H1 (cell line): ENCODE results near the gene RNF186. TPM values are rescaled to one million over a fixed set of nuclear protein-coding genes. Genes with fewer than 3 reads are reported as not detected.
A peak's percentile ranks its signal among the peaks of the same experiment; 100 is the strongest.

Source experiments
- CTCF ChIA-PET: fragments of 300-600 bp; sonication (Branson Sonifier 250); formaldehyde crosslinking; loops from one replicate; lab custom pipeline; 2021; ENCODE audit not compliant: partially characterized antibody; lab: Charles Lee
- POLR2A ChIA-PET: fragments of 300-600 bp; sonication (Branson Sonifier 250); formaldehyde crosslinking; loops from one replicate; lab custom pipeline; 2021; ENCODE audit warnings: inconsistent platforms; ENCODE audit not compliant: partially characterized antibody; lab: Charles Lee
- DNase-seq, 2 experiments: peaks; one replicate each; pipeline versions ENCODE4 v3.0.0 to v3.0.0-alpha.2; 2010 to 2022; ENCODE audit warnings: low spot score in 2 of 2, low read depth in 1 of 2, mixed read lengths in 1 of 2
- FAIRE-seq: peaks from 2 replicates; lab custom pipeline; 2011; peaks lifted over from hg19 to GRCh38; lab: Jason Lieb, UNC
- H2AFZ ChIP-seq: 2 replicates; pipeline ENCODE4 v1.8.1; 2012; ENCODE audit warnings: low read length, inconsistent platforms
- H2AK5ac ChIP-seq: 2 replicates; pipeline ENCODE4 v1.6.1; 2013; ENCODE audit warnings: low read depth, low read length
- H2BK120ac ChIP-seq: replicated peaks from 2 replicates; pipeline ENCODE3; 2013; ENCODE audit warnings: low read depth, low read length, inconsistent platforms
- H2BK12ac ChIP-seq: 2 replicates; pipeline ENCODE4 v1.6.1; 2013; ENCODE audit warnings: low read depth, low read length
- H2BK15ac ChIP-seq: 2 replicates; pipeline ENCODE4 v1.6.1; 2013; ENCODE audit warnings: low read length
- H2BK20ac ChIP-seq: 2 replicates; pipeline ENCODE4 v1.6.1; 2013; ENCODE audit warnings: low read length
- H2BK5ac ChIP-seq: 2 replicates; pipeline ENCODE4 v1.6.1; 2013; ENCODE audit warnings: low read depth, low read length
- H3K14ac ChIP-seq: 2 replicates; pipeline ENCODE4 v1.6.1; 2013; ENCODE audit warnings: inconsistent platforms; ENCODE audit not compliant: insufficient read length
- H3K18ac ChIP-seq: 2 replicates; pipeline ENCODE4 v1.6.1; 2013; ENCODE audit warnings: low read length; ENCODE audit errors: extremely low read depth
- H3K23ac ChIP-seq: 2 replicates; pipeline ENCODE4 v1.6.1; 2013; ENCODE audit warnings: inconsistent platforms; ENCODE audit not compliant: insufficient read length
- H3K23me2 ChIP-seq: 2 replicates; pipeline ENCODE4 v1.6.1; 2013; ENCODE audit warnings: low read depth, low read length
- H3K27ac ChIP-seq: 2 replicates; pipeline ENCODE4 v1.6.1; 2011; ENCODE audit warnings: low read depth, low read length, inconsistent platforms
- H3K27me3 ChIP-seq, 4 experiments: replicated peaks in 1 of 4; 1 replicate in 1 of 4; 2 replicates in 3 of 4; pipeline versions ENCODE4 v1.6.1 to v1.8.1; 2011 to 2013; ENCODE audit warnings: low read length in 3 of 4, mild to moderate bottlenecking in 3 of 4, inconsistent platforms in 2 of 4, mixed read lengths in 2 of 4, moderate library complexity in 1 of 4; ENCODE audit not compliant: control insufficient read depth in 3 of 4, insufficient read depth in 3 of 4; ENCODE audit errors: extremely low read depth in 1 of 4
- H3K36me3 ChIP-seq, 4 experiments: 2 replicates each; pipeline versions ENCODE4 v1.6.1 to v1.8.1; 2011 to 2013; ENCODE audit warnings: mild to moderate bottlenecking in 4 of 4, low read length in 3 of 4, moderate library complexity in 2 of 4, control low read depth in 1 of 4, inconsistent platforms in 1 of 4; ENCODE audit not compliant: insufficient read depth in 4 of 4, control insufficient read depth in 2 of 4
- H3K4ac ChIP-seq: replicated peaks from 2 replicates; pipeline ENCODE3; 2013; ENCODE audit warnings: low read length, low read depth, mixed read lengths, inconsistent platforms; ENCODE audit not compliant: insufficient read length
- H3K4me1 ChIP-seq, 4 experiments: replicated peaks in 1 of 4; 1 replicate in 1 of 4; 2 replicates in 3 of 4; pipeline versions ENCODE4 v1.6.1 to v1.8.1; 2011 to 2013; ENCODE audit warnings: low read length in 3 of 4, inconsistent platforms in 2 of 4, mixed read lengths in 1 of 4; ENCODE audit not compliant: insufficient read depth in 4 of 4, control insufficient read depth in 3 of 4
- H3K4me2 ChIP-seq, 2 experiments: 2 replicates each; pipeline versions ENCODE4 v1.6.1 to v1.8.1; 2011 to 2013; ENCODE audit warnings: low read depth in 2 of 2, low read length in 2 of 2, control low read depth in 1 of 2, inconsistent platforms in 1 of 2, mild to moderate bottlenecking in 1 of 2; ENCODE audit not compliant: insufficient read depth in 1 of 2
- H3K4me3 ChIP-seq, 4 experiments: fragments of 200-600, 300-600 bp in 1 of 4; sonication (generic), shearing (Covaris generic), sonication (Bioruptor Twin) in 1 of 4; 2 replicates each; pipeline versions ENCODE4 v1.5.1 to v1.8.1; 2011 to 2016; ENCODE audit warnings: low read length in 4 of 4, low read depth in 3 of 4, control low read depth in 2 of 4, inconsistent platforms in 2 of 4, mild to moderate bottlenecking in 2 of 4, mixed read lengths in 1 of 4, moderate library complexity in 1 of 4; ENCODE audit not compliant: insufficient read depth in 2 of 4; ENCODE audit errors: extremely low read depth in 1 of 4
- H3K56ac ChIP-seq: replicated peaks from 2 replicates; pipeline ENCODE3; 2013; ENCODE audit warnings: low read depth, mild to moderate bottlenecking, mixed read lengths, low read length, inconsistent platforms; ENCODE audit not compliant: insufficient read length
- H3K79me1 ChIP-seq: 2 replicates; pipeline ENCODE4 v1.6.1; 2013; ENCODE audit warnings: low read depth, low read length, control low read depth
- H3K79me2 ChIP-seq, 2 experiments: 2 replicates each; pipeline versions ENCODE4 v1.6.1 to v1.8.1; 2012 to 2013; ENCODE audit warnings: low read length in 2 of 2, mild to moderate bottlenecking in 2 of 2, inconsistent platforms in 1 of 2; ENCODE audit not compliant: insufficient read depth in 2 of 2, control insufficient read depth in 1 of 2
- H3K9ac ChIP-seq, 4 experiments: replicated peaks in 1 of 4; 1 replicate in 1 of 4; 2 replicates in 3 of 4; pipeline versions ENCODE4 v1.6.1 to v1.8.1; 2011 to 2013; ENCODE audit warnings: low read depth in 3 of 4, low read length in 3 of 4, control low read depth in 2 of 4, mild to moderate bottlenecking in 2 of 4, moderate library complexity in 2 of 4, inconsistent platforms in 1 of 4; ENCODE audit errors: extremely low read depth in 1 of 4
- H3K9me3 ChIP-seq, 2 experiments: 2 replicates each; pipeline versions ENCODE4 v1.6.1 to v1.8.1; 2012 to 2013; ENCODE audit warnings: mild to moderate bottlenecking in 2 of 2, moderate library complexity in 2 of 2, control low read depth in 1 of 2, inconsistent platforms in 1 of 2, low read depth in 1 of 2, low read length in 1 of 2, mixed read lengths in 1 of 2; ENCODE audit not compliant: insufficient read depth in 2 of 2
- H4K20me1 ChIP-seq, 2 experiments: replicated peaks in 1 of 2; 2 replicates each; pipeline versions ENCODE3 to v1.8.1; 2011 to 2013; ENCODE audit warnings: inconsistent platforms in 2 of 2, low read length in 2 of 2, mild to moderate bottlenecking in 1 of 2; ENCODE audit not compliant: insufficient read depth in 2 of 2, control insufficient read depth in 1 of 2
- H4K5ac ChIP-seq: 2 replicates; pipeline ENCODE4 v1.6.1; 2013; ENCODE audit warnings: low read length, low read depth, mixed read lengths, inconsistent platforms; ENCODE audit not compliant: insufficient read length
- H4K8ac ChIP-seq: 2 replicates; pipeline ENCODE4 v1.8.0; 2013; ENCODE audit warnings: mild to moderate bottlenecking, moderate library complexity, low read length, inconsistent platforms; ENCODE audit not compliant: insufficient read depth; ENCODE audit errors: extremely low read depth
- H4K91ac ChIP-seq: replicated peaks from 2 replicates; pipeline ENCODE3; 2013; ENCODE audit warnings: low read length, mixed read lengths, inconsistent platforms; ENCODE audit not compliant: insufficient read length
- CBX5 ChIP-seq: fragments of 300-800, 300-1000 bp; sonication (generic); IDR thresholded peaks from 2 replicates; pipeline ENCODE4 v1.7.1; 2016; ENCODE audit warnings: antibody characterized with exemption, low read length, low read depth
- GABPA ChIP-seq: IDR thresholded peaks from 2 replicates; pipeline ENCODE4 v1.6.1; 2011; ENCODE audit warnings: mild to moderate bottlenecking, low read length, moderate library complexity, borderline replicate concordance; ENCODE audit not compliant: insufficient read depth
- HDAC6 ChIP-seq: IDR thresholded peaks from one replicate; pipeline ENCODE4 v1.7.1; 2012; ENCODE audit warnings: low read depth, mild to moderate bottlenecking, inconsistent platforms, low read length, moderate library complexity
- NANOG ChIP-seq: IDR thresholded peaks from 2 replicates; pipeline ENCODE4 v1.6.1; 2011; ENCODE audit warnings: low read length, low read depth, mild to moderate bottlenecking, inconsistent platforms; ENCODE audit not compliant: insufficient read depth, poor library complexity, severe bottlenecking
- NRF1 ChIP-seq: IDR thresholded peaks from 2 replicates; pipeline ENCODE4 v1.6.1; 2011; ENCODE audit warnings: mild to moderate bottlenecking, low read depth, low read length, improper control_type of control experiment
- POLR2AphosphoS5 ChIP-seq: IDR thresholded peaks from 2 replicates; pipeline ENCODE4 v1.6.1; 2011; ENCODE audit warnings: low read depth, low read length
- POU5F1 ChIP-seq: IDR thresholded peaks from 2 replicates; pipeline ENCODE4 v1.6.1; 2011; ENCODE audit warnings: low read depth, mild to moderate bottlenecking, low read length, moderate library complexity
- RAD21 ChIP-seq, 2 experiments: IDR thresholded peaks in 1 of 2; conservative IDR thresholded peaks in 1 of 2; 2 replicates each; pipeline ENCODE4 v1.6.1; 2011; ENCODE audit warnings: low read depth in 2 of 2, low read length in 2 of 2, improper control_type of control experiment in 1 of 2, inconsistent platforms in 1 of 2, mild to moderate bottlenecking in 1 of 2, moderate library complexity in 1 of 2
- SP4 ChIP-seq: IDR thresholded peaks from 2 replicates; pipeline ENCODE4 v1.6.1; 2012; ENCODE audit warnings: low read length, inconsistent platforms
- USF2 ChIP-seq: IDR thresholded peaks from 2 replicates; pipeline ENCODE4 v1.6.1; 2011; ENCODE audit warnings: low read length, improper control_type of control experiment
- WGBS, 2 experiments: shearing (Covaris generic) in 1 of 2; methylation state at CpG; one replicate each; pipeline versions ENCODE4 v1.1.6 to v1.1.7; 2013 to 2015; ENCODE audit warnings: low lambda C conversion rate in 2 of 2, mixed read lengths in 2 of 2, inconsistent platforms in 1 of 2, low coverage in 1 of 2, missing lambda C conversion rate in 1 of 2; ENCODE audit not compliant: insufficient replicate concordance in 2 of 2, insufficient coverage in 1 of 2, insufficient read length in 1 of 2; ENCODE audit errors: extremely low coverage in 1 of 2, missing lambda C conversion rate in 1 of 2; 5-methylcytosine and 5-hydroxymethylcytosine counted together
- polyA plus RNA-seq, 7 experiments: library from polyadenylated mRNA; depleted of rRNA in 3 of 7; stranded (reverse) in 5 of 7; unstranded in 2 of 7; fragments of >200 nt in 5 of 7; fragments of 200-250 nt in 2 of 7; gene quantifications; 1 replicate in 5 of 7; 2 replicates in 1 of 7; 4 replicates in 1 of 7; pipeline versions ENCODE4 v1.2.1 to v1.2.3, GENCODE V29; 2011 to 2013; ENCODE audit warnings: missing spikeins in 2 of 7, mixed read lengths in 2 of 7
- total RNA-seq: library from RNA; stranded (reverse); fragmentation: NEBNext Ultra II Directional; extraction: Animal tissue kit (Norgen Biotek cat#: 25700); gene quantifications from 2 replicates; pipeline ENCODE4 v1.2.1, GENCODE V29; 2021

Gene RNF186
- total and polyA plus RNA-seq, 2 of the 8 experiments (the other 6 are each of a cell fraction or from before 2014, with no cell fraction given) = not detected

DNA sequence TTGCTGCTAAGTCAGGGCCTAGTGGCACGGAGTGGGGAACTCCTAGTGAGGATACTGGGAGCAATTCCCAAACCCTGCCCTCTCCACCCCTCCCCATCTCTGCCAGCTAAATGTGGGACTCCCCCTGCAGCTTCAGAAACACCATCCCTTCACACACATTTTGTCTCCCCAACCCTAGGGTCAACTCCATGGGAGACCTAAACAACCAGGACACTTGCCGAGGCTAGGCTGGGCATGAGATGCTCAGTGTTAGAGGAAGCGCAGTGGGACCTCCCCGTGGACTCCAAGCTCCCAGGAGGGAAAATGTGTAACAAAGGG, 1.5 kb downstream of the RNF186 start:
- no peak overlapping the region for H2AFZ ChIP-seq
- peaks cover 0 to 2% (median 0%) of the 10 kb centered on the region in 4 experiments; a peak in 1 of 7 replicates for H3K27me3 ChIP-seq
- no peak overlapping the region for H2BK120ac ChIP-seq
- POLR2A ChIA-PET = no interaction called here
- FAIRE-seq (no peak), DNase-seq (no peak)
- no peak overlapping the region for H3K18ac ChIP-seq
- H3K4ac ChIP-seq = no peak overlapping the region
- H2BK12ac ChIP-seq = no peak overlapping the region
- H3K14ac ChIP-seq = no peak overlapping the region
- no peak overlapping the region for H3K4me3 ChIP-seq
- H3K9me3 ChIP-seq = no peaks in the 10 kb centered on the region
- no peak overlapping the region for H4K8ac ChIP-seq
- CTCF ChIA-PET = interaction anchor here (0.7 to 1.7 kb wide), 7 partner anchors 9 to 136 kb away, joined by 3 to 9 read pairs (median 4); partner anchors contain the start of gene OTUD3
- H2BK20ac ChIP-seq = no peak overlapping the region
- H4K91ac ChIP-seq = no peak overlapping the region
- H2AK5ac ChIP-seq = no peak overlapping the region
- H3K23me2 ChIP-seq = no peaks in the 10 kb centered on the region
- H3K27ac ChIP-seq = no peak overlapping the region
- H3K23ac ChIP-seq = no peak overlapping the region
- 99% methylated on average over 4 of the region's 4 CpGs; no CpG with 5 or more reads in 1 of the 2 experiments for WGBS, 2 experiments
- H3K36me3 ChIP-seq = no peaks in the 10 kb centered on the region
- H2BK15ac ChIP-seq = no peak overlapping the region
- no peak overlapping the region for H3K9ac ChIP-seq
- no peak overlapping the region for H2BK5ac ChIP-seq
- no peaks in the 10 kb centered on the region for H4K20me1 ChIP-seq
- H4K5ac ChIP-seq = peak overlapping the region; percentile 5
- no peaks in the 10 kb centered on the region for H3K79me2 ChIP-seq
- no peaks in the 10 kb centered on the region for H3K79me1 ChIP-seq
- no peak overlapping the region for H3K56ac ChIP-seq
- peaks cover 10 to 19% (median 11%) of the 10 kb centered on the region in 4 experiments for H3K4me1 ChIP-seq
- H3K4me2 ChIP-seq = no peak overlapping the region
- no peak for TF ChIP-seq GABPA
- TF ChIP-seq NRF1 = no peak
- TF ChIP-seq RAD21 (IDR thresholded peaks at IDR 0.05 in 1 of 2, conservative IDR thresholded peaks at IDR 0.05 in 1 of 2; ENCODE audit: low read depth in 2 of 2, low read length in 2 of 2) = no peak
- no peak for TF ChIP-seq POLR2AphosphoS5
- TF ChIP-seq HDAC6 = no peak
- no peak for TF ChIP-seq NANOG
- no peak for TF ChIP-seq CBX5
- TF ChIP-seq USF2 = no peak
- TF ChIP-seq SP4 = no peak
- TF ChIP-seq POU5F1 = no peak
